HL-60 (cell line): Measurements from ENCODE around the gene ZNRF1.

Source experiments
- GABPA ChIP-seq: IDR thresholded peaks from 2 replicates; pipeline ENCODE4 v1.6.1; 2012; ENCODE audit warnings: low read depth
- POLR2AphosphoS5 ChIP-seq: IDR thresholded peaks from 2 replicates; pipeline ENCODE4 v1.6.1; 2012; ENCODE audit warnings: low read depth
- TF ChIP-seq, protein P1 (sequence below): IDR thresholded peaks from one replicate; pipeline ENCODE4 v1.5.1; 2011; ENCODE audit warnings: low read length, control low read depth, inconsistent platforms; ENCODE audit not compliant: insufficient read depth
- TF ChIP-seq, protein P2 (sequence below): IDR thresholded peaks from 2 replicates; pipeline ENCODE4 v1.6.1; 2012; ENCODE audit warnings: low read depth; ENCODE audit not compliant: insufficient replicate concordance

DNA sequence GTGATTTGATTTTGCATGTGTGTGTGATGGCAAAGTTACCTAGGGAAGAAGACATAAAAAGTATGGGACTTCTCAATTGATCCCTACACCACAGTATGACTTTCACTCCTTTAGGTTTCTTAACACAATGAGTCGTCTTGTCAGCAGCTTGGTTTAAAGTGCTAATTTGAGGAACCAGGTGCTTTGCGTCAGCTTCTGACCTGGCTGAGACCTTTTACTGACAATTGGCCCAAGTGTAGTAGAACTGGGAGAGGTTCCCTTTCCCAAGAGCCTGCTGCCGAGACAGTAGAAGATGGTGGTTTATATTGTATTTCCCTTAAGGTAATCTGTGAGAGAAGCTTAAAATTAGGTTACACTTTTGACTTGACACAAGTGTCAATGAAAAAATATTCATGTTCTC lies 62.8 kb downstream of the ZNRF1 start:
- TF ChIP-seq POLR2AphosphoS5, result no peak
- TF ChIP-seq, protein P1, sequence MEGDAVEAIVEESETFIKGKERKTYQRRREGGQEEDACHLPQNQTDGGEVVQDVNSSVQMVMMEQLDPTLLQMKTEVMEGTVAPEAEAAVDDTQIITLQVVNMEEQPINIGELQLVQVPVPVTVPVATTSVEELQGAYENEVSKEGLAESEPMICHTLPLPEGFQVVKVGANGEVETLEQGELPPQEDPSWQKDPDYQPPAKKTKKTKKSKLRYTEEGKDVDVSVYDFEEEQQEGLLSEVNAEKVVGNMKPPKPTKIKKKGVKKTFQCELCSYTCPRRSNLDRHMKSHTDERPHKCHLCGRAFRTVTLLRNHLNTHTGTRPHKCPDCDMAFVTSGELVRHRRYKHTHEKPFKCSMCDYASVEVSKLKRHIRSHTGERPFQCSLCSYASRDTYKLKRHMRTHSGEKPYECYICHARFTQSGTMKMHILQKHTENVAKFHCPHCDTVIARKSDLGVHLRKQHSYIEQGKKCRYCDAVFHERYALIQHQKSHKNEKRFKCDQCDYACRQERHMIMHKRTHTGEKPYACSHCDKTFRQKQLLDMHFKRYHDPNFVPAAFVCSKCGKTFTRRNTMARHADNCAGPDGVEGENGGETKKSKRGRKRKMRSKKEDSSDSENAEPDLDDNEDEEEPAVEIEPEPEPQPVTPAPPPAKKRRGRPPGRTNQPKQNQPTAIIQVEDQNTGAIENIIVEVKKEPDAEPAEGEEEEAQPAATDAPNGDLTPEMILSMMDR, result no peak
- TF ChIP-seq, protein P2, sequence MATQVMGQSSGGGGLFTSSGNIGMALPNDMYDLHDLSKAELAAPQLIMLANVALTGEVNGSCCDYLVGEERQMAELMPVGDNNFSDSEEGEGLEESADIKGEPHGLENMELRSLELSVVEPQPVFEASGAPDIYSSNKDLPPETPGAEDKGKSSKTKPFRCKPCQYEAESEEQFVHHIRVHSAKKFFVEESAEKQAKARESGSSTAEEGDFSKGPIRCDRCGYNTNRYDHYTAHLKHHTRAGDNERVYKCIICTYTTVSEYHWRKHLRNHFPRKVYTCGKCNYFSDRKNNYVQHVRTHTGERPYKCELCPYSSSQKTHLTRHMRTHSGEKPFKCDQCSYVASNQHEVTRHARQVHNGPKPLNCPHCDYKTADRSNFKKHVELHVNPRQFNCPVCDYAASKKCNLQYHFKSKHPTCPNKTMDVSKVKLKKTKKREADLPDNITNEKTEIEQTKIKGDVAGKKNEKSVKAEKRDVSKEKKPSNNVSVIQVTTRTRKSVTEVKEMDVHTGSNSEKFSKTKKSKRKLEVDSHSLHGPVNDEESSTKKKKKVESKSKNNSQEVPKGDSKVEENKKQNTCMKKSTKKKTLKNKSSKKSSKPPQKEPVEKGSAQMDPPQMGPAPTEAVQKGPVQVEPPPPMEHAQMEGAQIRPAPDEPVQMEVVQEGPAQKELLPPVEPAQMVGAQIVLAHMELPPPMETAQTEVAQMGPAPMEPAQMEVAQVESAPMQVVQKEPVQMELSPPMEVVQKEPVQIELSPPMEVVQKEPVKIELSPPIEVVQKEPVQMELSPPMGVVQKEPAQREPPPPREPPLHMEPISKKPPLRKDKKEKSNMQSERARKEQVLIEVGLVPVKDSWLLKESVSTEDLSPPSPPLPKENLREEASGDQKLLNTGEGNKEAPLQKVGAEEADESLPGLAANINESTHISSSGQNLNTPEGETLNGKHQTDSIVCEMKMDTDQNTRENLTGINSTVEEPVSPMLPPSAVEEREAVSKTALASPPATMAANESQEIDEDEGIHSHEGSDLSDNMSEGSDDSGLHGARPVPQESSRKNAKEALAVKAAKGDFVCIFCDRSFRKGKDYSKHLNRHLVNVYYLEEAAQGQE, result no peak
- TF ChIP-seq GABPA, result no peak
